HL-60 (cell line): ENCODE data around the gene ANKRD11.

Experiments used
- DNase-seq, 2 experiments: peaks; one replicate each; pipeline ENCODE4 v3.0.0-alpha.2; 2010 to 2020; ENCODE audit warnings: low read depth in 1 of 2, low spot score in 1 of 2
- H3K27ac ChIP-seq: fragments of 250-450 bp; sonication (Bioruptor Pico); replicated peaks from 2 replicates; pipeline ENCODE4 v1.5.1; 2020; ENCODE audit warnings: mild to moderate bottlenecking, moderate library complexity
- H3K27me3 ChIP-seq: fragments of 250-450 bp; sonication (Bioruptor Pico); 2 replicates; pipeline ENCODE4 v1.5.1; 2021; ENCODE audit warnings: mild to moderate bottlenecking, moderate library complexity; ENCODE audit not compliant: insufficient read depth, poor library complexity, severe bottlenecking
- H3K4me3 ChIP-seq: replicated peaks from 2 replicates; pipeline ENCODE4 v1.5.1; 2011; ENCODE audit warnings: mild to moderate bottlenecking, control low read depth, low read length; ENCODE audit not compliant: insufficient read depth
- CTCF ChIP-seq: IDR thresholded peaks from one replicate; pipeline ENCODE4 v1.5.1; 2011; ENCODE audit warnings: low read length, control low read depth, inconsistent platforms; ENCODE audit not compliant: insufficient read depth
- GABPA ChIP-seq: IDR thresholded peaks from 2 replicates; pipeline ENCODE4 v1.6.1; 2012; ENCODE audit warnings: low read depth
- POLR2AphosphoS5 ChIP-seq: IDR thresholded peaks from 2 replicates; pipeline ENCODE4 v1.6.1; 2012; ENCODE audit warnings: low read depth
- REST ChIP-seq: IDR thresholded peaks from 2 replicates; pipeline ENCODE4 v1.6.1; 2012; ENCODE audit warnings: low read depth; ENCODE audit not compliant: insufficient replicate concordance
- SPI1 ChIP-seq: IDR thresholded peaks from 2 replicates; pipeline ENCODE4 v1.6.1; 2012; ENCODE audit warnings: low read depth, mild to moderate bottlenecking, borderline replicate concordance

The ANKRD11 gene

GRCh38 chr16:89482817-89483205, 7.5 kb downstream of the ANKRD11 start:
- no peak for DNase-seq
- Histone ChIP-seq H3K4me3 (no peak overlapping the region), H3K27ac (no peak overlapping the region)

GRCh38 chr16:89482150-89482816, 8.1 kb downstream of the ANKRD11 start:
- Histone ChIP-seq H3K4me3 (no peak overlapping the region), H3K27ac (no peak overlapping the region), H3K27me3 (no peaks in the 10 kb centered on the region)
- TF ChIP-seq REST (no peak), GABPA (no peak)
- no peak for DNase-seq

More at GRCh38 chr16:89482817-89483205, 7.5 kb downstream of the ANKRD11 start:
- TF ChIP-seq CTCF (no peak), GABPA (no peak), POLR2AphosphoS5 (no peak)
- H3K27me3 ChIP-seq: no peaks in the 10 kb centered on the region

GRCh38 chr16:89481356-89481955, 8.9 kb downstream of the ANKRD11 start:
- Histone ChIP-seq H3K27ac (no peak overlapping the region), H3K4me3 (no peak overlapping the region), H3K27me3 (no peaks in the 10 kb centered on the region)
- TF ChIP-seq POLR2AphosphoS5 (no peak), SPI1 (no peak), CTCF (no peak), GABPA (no peak), REST (no peak)
- DNase-seq: no peak

- H3K27ac ChIP-seq: no peak overlapping the region
- no peaks in the 10 kb centered on the region for H3K27me3 ChIP-seq
- TF ChIP-seq REST: no peak
- TF ChIP-seq GABPA: no peak
- TF ChIP-seq SPI1: no peak
- no peak for TF ChIP-seq POLR2AphosphoS5
- no peak for TF ChIP-seq CTCF
- H3K4me3 ChIP-seq: no peak overlapping the region
- no peak for DNase-seq
Measured at GRCh38 chr16:89478576-89479221, 11.7 kb downstream of the ANKRD11 start.
